Limb (tissue), 2 donors: ENCODE results near the gene NTNG2.
A peak's percentile ranks its signal among the peaks of the same experiment; 100 is the strongest.

ENCODE experiments used
- DNase-seq, 2 donors: peaks; one replicate each; pipeline ENCODE4 v3.0.0-alpha.2; 2016; ENCODE audit errors: extremely low spot score in 2 of 2

The NTNG2 gene

DNA sequence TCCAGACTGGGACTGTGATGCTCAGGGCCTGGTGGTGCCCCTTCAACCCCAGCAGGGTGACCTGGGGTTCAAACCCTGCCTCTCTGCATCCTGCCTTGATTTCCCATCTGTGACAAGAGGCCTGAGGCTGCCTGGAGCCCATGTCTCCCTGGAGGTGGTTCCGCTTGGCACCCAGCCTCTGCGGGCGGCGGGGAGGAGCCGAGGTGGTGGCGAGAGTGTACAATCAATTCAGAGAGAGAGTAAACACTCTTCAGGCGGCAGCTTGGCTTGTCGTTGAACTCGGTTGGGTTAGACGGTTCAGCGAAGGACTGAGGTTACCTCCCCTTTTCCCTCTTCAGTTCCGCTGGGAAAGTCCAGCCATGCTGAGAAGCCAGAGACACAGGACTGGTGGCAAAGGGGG, 39.3 kb downstream of the NTNG2 start:
- no peak for DNase-seq

DNA sequence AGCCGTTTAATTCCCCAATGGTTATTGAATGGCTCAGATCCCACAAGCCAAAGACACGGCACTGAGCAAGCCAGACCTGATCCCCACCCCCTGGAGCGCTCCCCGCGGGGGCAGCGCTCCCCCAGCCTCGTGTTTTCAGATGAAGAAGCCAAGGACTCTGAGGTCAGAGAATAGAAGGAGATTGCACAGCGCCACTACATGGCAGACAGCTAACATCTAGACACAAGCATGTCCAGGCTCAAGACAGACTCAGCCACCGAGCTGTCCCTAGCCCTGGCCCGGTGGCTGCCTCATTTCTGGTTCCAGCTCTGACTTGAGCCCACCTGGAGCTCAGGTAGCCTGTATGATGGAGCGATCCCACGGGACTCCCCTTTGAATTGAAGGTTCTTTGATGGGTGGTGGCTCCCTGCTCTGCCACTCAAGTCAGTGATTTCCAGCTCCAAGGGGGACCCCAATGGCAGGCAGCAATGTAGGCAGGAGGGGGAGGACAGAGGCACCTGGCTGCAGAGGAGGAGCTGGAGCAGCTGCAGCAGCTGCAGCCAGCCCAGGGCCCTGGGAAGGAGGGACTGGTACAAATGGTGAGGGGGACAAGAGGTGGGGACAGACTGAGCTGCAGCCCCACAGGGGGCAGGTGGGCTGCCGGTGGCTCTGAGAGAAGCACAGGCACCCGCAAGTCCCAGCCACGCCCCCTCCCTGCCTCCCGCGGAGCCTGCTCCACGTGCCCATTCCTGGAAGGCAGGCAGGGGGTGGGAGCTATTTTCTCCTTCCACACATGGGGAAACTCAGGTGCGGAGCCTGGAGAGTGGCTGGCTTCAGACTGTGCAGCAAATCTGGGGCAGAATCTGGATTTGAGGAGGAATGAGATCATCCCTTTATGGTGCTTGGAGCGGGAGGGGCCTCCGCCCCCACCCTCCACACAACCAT, 40.2 kb downstream of the NTNG2 start:
- no peak for DNase-seq

- no peak for DNase-seq
Observed at GRCh38 chr9:132204883-132205282, 43.0 kb downstream of the NTNG2 start.

- no peak for DNase-seq
Observed at GRCh38 chr9:132207215-132207614, 45.4 kb downstream of the NTNG2 start.

- DNase-seq, result no peak
Observed at GRCh38 chr9:132207839-132208615, 46.2 kb downstream of the NTNG2 start.

DNA sequence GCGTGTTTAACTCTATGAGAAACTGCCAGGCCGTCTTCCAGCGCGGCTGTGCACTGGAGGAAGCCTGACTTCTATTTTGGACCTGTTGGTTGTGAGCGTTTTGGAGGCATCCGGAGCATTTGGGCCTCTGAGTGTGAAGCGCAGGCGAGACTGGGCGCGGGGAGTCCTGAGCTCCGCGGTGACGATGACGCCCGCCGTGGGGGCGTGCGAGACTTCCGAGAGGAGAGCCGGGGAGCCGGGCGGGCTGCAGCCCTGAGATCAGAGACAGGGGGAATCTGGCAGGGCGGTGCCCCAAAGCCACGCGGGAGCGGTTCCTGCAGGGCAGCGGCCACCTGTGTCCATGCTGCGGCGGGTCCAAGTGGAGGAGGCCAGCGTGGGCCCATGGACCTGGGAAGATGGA, 47.4 kb downstream of the NTNG2 start:
- no peak for DNase-seq

GRCh38 chr9:132210472-132211145, 48.8 kb downstream of the NTNG2 start:
- DNase-seq, result no peak

- no peak for DNase-seq
Observed at GRCh38 chr9:132211570-132211969, 49.7 kb downstream of the NTNG2 start.

- DNase-seq, result peak; percentile 82 to 86
Observed at GRCh38 chr9:132214027-132214622, 52.3 kb downstream of the NTNG2 start.

DNA sequence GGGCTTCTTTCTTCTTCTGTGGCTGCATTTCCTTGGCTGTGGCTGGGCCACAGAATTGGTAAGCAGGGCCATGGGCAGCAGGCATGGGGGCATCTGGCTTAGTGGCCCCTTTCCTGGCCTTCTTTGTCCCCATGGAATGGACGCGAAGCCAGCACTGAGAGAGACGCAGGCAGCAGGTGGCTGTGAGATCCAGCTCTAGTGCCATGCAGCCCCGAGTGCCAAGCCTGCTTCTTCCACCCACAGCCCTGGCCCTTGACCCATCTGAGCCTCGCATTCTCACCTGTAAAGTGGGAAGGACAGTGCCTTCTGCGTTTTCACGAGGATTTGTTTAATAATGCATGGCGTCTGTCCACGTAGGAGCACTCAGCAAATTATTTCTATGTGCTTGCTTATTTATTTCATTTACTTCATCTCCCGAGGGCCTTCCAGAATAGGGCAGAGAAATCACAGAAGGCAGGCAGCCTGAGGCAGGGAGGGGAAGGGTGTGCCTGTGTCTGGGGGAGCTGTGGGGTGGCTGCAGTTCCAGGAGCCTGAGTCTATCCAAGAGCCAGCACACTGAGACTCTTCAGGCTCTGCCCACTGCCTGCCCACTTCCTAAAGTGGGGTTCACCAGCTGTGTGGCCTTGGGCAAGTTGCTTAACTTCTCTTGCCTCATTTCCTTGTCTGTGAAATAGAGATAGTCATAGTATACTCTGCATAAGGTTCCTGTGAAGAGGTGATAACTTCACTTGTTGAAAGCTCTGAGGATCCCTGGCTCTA, 55.2 kb downstream of the NTNG2 start:
- no peak for DNase-seq

DNA sequence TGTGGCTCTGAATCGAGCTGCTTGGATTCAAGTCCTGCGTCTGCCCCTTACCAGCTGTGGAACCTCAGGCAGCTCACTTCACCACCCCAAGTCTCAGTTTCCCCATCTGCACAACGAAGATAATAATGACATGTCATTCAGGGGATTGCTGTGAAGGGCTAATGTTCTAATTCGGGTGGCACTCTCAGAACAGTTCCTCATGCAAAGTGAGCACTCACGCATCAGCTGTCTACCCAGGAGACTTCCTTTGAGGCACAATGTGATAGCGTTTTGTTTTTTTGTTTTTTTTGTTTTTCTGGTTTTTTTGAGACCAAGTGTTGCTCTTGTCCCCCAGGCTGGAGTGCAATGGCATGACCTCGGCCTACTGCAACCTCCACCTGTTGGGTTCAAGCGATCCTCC, 56.4 kb downstream of the NTNG2 start:
- no peak for DNase-seq

GRCh38 chr9:132221941-132222340, 60.1 kb downstream of the NTNG2 start:
- DNase-seq, result no peak

GRCh38 chr9:132224645-132225044, 62.8 kb downstream of the NTNG2 start:
- no peak for DNase-seq

- no peak for DNase-seq
Observed at GRCh38 chr9:132226571-132227430, 64.9 kb downstream of the NTNG2 start.

GRCh38 chr9:132228062-132228461, 66.2 kb downstream of the NTNG2 start:
- no peak for DNase-seq

DNA sequence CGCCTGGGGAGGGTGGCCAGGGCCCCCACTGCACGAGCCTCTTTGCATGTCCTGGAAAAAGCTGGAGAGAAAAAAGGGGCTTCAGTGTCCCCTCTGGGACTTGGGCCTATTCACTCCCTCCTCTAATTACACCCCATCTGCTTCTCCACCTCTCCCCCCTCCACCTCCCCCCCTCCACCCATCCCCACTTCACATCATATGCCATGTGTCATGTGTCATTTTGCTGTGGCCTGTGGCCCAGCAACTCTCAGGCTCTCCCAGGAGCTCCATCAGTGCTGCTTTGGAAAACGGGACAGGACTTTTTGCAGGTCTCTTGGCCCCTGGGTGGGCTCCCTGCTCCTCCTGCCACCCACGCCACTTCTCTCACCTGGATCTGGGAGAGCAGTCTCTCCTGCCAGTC, 68.7 kb downstream of the NTNG2 start:
- DNase-seq, result no peak

GRCh38 chr9:132231019-132231701, 69.3 kb downstream of the NTNG2 start:
- no peak for DNase-seq

GRCh38 chr9:132232522-132232921, 70.7 kb downstream of the NTNG2 start:
- no peak for DNase-seq

GRCh38 chr9:132233138-132233537, 71.3 kb downstream of the NTNG2 start:
- no peak for DNase-seq
